ENCODE measurements around the gene TMPRSS11F.

Gene TMPRSS11F

GRCh38 chr4:68176500-68176899, 46.8 kb upstream of the TMPRSS11F start (continued):
- no peak for TF ChIP-seq ZSCAN4 (tag by site-specific recombination; IDR thresholded peaks at IDR 0.05)
- TF ChIP-seq ZSCAN23 (tag by site-specific recombination; IDR thresholded peaks at IDR 0.05): no peak
- TF ChIP-seq GFI1B (tag by site-specific recombination; IDR thresholded peaks at IDR 0.05): no peak
- TF ChIP-seq ZNF426 (tag by site-specific recombination; IDR thresholded peaks at IDR 0.05): no peak
- no peak for TF ChIP-seq ZNF776 (tag by site-specific recombination; IDR thresholded peaks at IDR 0.05; ENCODE audit: borderline replicate concordance)
- no peak for TF ChIP-seq ZNF280C (tag by site-specific recombination; IDR thresholded peaks at IDR 0.05)
- TF ChIP-seq TCF7L2 (IDR thresholded peaks at IDR 0.05; ENCODE audit: borderline replicate concordance, low read depth, low read length): no peak
- TF ChIP-seq PRDM4 (tag by site-specific recombination; IDR thresholded peaks at IDR 0.05): no peak
- TF ChIP-seq ZNF747 (tag by site-specific recombination; IDR thresholded peaks at IDR 0.05): no peak

GRCh38 chr4:68175562-68176155, 46.0 kb upstream of the TMPRSS11F start:
- Histone ChIP-seq H3K9me3 (ENCODE audit: control insufficient read depth, insufficient read depth, low read depth, low read length) (no peaks in the 10 kb centered on the region), H3K36me3 (ENCODE audit: control insufficient read depth in 2 of 2, insufficient read depth in 1 of 2, low read length in 2 of 2) (no peaks in the 10 kb centered on the region), H3K27ac (ENCODE audit: extremely low read depth, low read depth, low read length) (no peak overlapping the region), H3K4me3 (ENCODE audit: low read depth, low read length) (no peak overlapping the region), H3K4me1 (ENCODE audit: control insufficient read depth, insufficient read depth, low read length) (no peaks in the 10 kb centered on the region)
- no peak for TF ChIP-seq ATF2 (tag by site-specific recombination; IDR thresholded peaks at IDR 0.05; ENCODE audit: low read depth)
- TF ChIP-seq ZNF639 (tag by site-specific recombination; IDR thresholded peaks at IDR 0.05): no peak
- no peak for TF ChIP-seq ZNF510 (tag by site-specific recombination; IDR thresholded peaks at IDR 0.05; ENCODE audit: insufficient replicate concordance)
- TF ChIP-seq ZNF654 (tag by site-specific recombination; IDR thresholded peaks at IDR 0.05; ENCODE audit: low read depth): peak; percentile 84
- no peak for TF ChIP-seq BCL6B (tag by site-specific recombination; IDR thresholded peaks at IDR 0.05)
- ChIA-PET POLR2A (no interaction called here), CTCF (interaction anchor here (0.5 to 2.1 kb wide), 13 partner anchors 13 to 997 kb away, joined by 3 to 19 read pairs (median 3); no protein-coding TSS in a partner anchor)

Data from HEK293 (cell line).